Hepatocyte (in vitro differentiated cells): ENCODE measurements around the gene SLC23A3. TPM values are rescaled to one million over a fixed set of nuclear protein-coding genes. Genes with fewer than 3 reads are reported as not detected.

ENCODE experiments used
- DNase-seq: peaks from one replicate; pipeline ENCODE4 v3.0.0-alpha.2; 2016; ENCODE audit warnings: low spot score
- H2AFZ ChIP-seq: fragments of 200-600 bp; sonication (generic); 2 replicates; pipeline ENCODE4 v1.6.0; 2016; ENCODE audit warnings: antibody characterized with exemption, mild to moderate bottlenecking
- H3K27ac ChIP-seq: fragments of 200-600 bp; sonication (generic); 2 replicates; pipeline ENCODE4 v1.5.1; 2016; ENCODE audit warnings: mild to moderate bottlenecking
- H3K27me3 ChIP-seq: fragments of 200-600 bp; sonication (generic); 2 replicates; pipeline ENCODE4 v1.6.1; 2016
- H3K36me3 ChIP-seq: fragments of 200-600 bp; sonication (generic); replicated peaks from 2 replicates; pipeline ENCODE4 v1.5.1; 2016; ENCODE audit warnings: low read depth; ENCODE audit not compliant: insufficient read depth
- H3K4me1 ChIP-seq: fragments of 200-600 bp; sonication (generic); 2 replicates; pipeline ENCODE4 v1.5.1; 2016; ENCODE audit warnings: mild to moderate bottlenecking, moderate library complexity; ENCODE audit not compliant: insufficient read depth
- H3K4me2 ChIP-seq: fragments of 200-600 bp; sonication (generic); 2 replicates; pipeline ENCODE4 v1.6.0; 2016
- H3K4me3 ChIP-seq: fragments of 200-600 bp; sonication (generic); 2 replicates; pipeline ENCODE4 v1.5.1; 2016; ENCODE audit warnings: mild to moderate bottlenecking
- H3K79me2 ChIP-seq: fragments of 200-600 bp; sonication (generic); 2 replicates; pipeline ENCODE4 v1.6.0; 2017; ENCODE audit warnings: mild to moderate bottlenecking
- H3K9me2 ChIP-seq: fragments of 200-600 bp; sonication (generic); replicated peaks from 2 replicates; pipeline ENCODE4 v1.6.0; 2017; ENCODE audit warnings: mild to moderate bottlenecking; ENCODE audit not compliant: insufficient read depth
- H3K9me3 ChIP-seq: fragments of 200-600 bp; sonication (generic); 2 replicates; pipeline ENCODE4 v1.5.1; 2016; ENCODE audit warnings: low read depth, mild to moderate bottlenecking
- H4K20me1 ChIP-seq: fragments of 200-600 bp; sonication (generic); 2 replicates; pipeline ENCODE4 v1.6.0; 2016; ENCODE audit warnings: mild to moderate bottlenecking; ENCODE audit not compliant: insufficient read depth, poor library complexity, severe bottlenecking
- EZH2 ChIP-seq: fragments of 200-600 bp; sonication (generic); IDR thresholded peaks from 2 replicates; pipeline ENCODE4 v1.6.1; 2016; ENCODE audit warnings: antibody characterized with exemption, mild to moderate bottlenecking, borderline replicate concordance
- EZH2phosphoT487 ChIP-seq: fragments of 200-600 bp; sonication (generic); IDR thresholded peaks from one replicate; pipeline ENCODE4 v1.6.1; 2018; ENCODE audit warnings: antibody characterized with exemption, mild to moderate bottlenecking, low read depth, moderate library complexity; ENCODE audit not compliant: unreplicated experiment, severe bottlenecking
- WGBS: methylation state at CpG from one replicate; pipeline ENCODE4 v1.1.6; 2016; ENCODE audit warnings: low lambda C conversion rate; ENCODE audit errors: missing lambda C conversion rate; 5-methylcytosine and 5-hydroxymethylcytosine counted together
- polyA plus RNA-seq: library from polyadenylated mRNA; unstranded; fragments of >200 nt; fragmentation: Nextera tagmentation; extraction: Ambion mirVana; gene quantifications from 2 replicates; pipeline ENCODE4 v1.2.1, GENCODE V29; 2016
- total RNA-seq: library from RNA; depleted of rRNA; stranded (reverse); fragments of >200 nt; gene quantifications from 2 replicates; pipeline ENCODE4 v1.2.3, GENCODE V29; 2014
- TF ChIP-seq, protein P1 (sequence below): fragments of 200-600 bp; sonication (generic); IDR thresholded peaks from 2 replicates; pipeline ENCODE4 v1.5.1; 2016; ENCODE audit warnings: antibody characterized with exemption, mild to moderate bottlenecking; ENCODE audit not compliant: poor library complexity

SLC23A3 gene
- total and polyA plus RNA-seq, 2 experiments from 2014 or later, result 0.80 to 1.5 TPM

DNA sequence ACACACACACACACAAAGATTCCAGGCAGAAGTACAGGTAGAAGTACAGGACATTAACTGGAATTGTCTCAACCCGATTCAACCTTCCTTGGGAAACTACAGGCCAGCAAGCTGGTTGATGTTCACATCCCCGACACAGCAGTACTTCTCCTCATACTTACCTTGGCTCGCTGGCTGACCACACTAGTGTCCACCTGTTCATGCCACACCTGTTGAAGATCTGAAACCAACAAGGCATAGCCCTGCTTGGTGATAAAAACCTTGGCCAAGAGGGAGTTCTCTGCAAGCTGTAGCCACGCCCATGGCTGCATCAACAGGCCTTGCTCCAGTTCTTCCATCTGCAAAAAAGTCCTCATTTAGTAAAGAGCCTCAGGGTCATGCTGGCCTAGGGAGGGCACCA is 11.8 kb downstream of the SLC23A3 start:
- Histone ChIP-seq H3K27me3 (no peaks in the 10 kb centered on the region), H3K79me2 (peaks cover 10% of the 10 kb centered on the region), H2AFZ (no peak overlapping the region), H3K4me3 (no peak overlapping the region), H3K4me2 (no peak overlapping the region), H3K27ac (no peak overlapping the region), H3K9me2 (no peaks in the 10 kb centered on the region), H3K36me3 (no peaks in the 10 kb centered on the region), H4K20me1 (no peaks in the 10 kb centered on the region), H3K4me1 (peaks cover 3% of the 10 kb centered on the region), H3K9me3 (no peaks in the 10 kb centered on the region)
- WGBS, result 97% methylated on average over 4 of the region's 4 CpGs
- TF ChIP-seq EZH2 (no peak), EZH2phosphoT487 (no peak)
- TF ChIP-seq, protein P1, sequence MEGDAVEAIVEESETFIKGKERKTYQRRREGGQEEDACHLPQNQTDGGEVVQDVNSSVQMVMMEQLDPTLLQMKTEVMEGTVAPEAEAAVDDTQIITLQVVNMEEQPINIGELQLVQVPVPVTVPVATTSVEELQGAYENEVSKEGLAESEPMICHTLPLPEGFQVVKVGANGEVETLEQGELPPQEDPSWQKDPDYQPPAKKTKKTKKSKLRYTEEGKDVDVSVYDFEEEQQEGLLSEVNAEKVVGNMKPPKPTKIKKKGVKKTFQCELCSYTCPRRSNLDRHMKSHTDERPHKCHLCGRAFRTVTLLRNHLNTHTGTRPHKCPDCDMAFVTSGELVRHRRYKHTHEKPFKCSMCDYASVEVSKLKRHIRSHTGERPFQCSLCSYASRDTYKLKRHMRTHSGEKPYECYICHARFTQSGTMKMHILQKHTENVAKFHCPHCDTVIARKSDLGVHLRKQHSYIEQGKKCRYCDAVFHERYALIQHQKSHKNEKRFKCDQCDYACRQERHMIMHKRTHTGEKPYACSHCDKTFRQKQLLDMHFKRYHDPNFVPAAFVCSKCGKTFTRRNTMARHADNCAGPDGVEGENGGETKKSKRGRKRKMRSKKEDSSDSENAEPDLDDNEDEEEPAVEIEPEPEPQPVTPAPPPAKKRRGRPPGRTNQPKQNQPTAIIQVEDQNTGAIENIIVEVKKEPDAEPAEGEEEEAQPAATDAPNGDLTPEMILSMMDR, result no peak
- no peak for DNase-seq

DNA sequence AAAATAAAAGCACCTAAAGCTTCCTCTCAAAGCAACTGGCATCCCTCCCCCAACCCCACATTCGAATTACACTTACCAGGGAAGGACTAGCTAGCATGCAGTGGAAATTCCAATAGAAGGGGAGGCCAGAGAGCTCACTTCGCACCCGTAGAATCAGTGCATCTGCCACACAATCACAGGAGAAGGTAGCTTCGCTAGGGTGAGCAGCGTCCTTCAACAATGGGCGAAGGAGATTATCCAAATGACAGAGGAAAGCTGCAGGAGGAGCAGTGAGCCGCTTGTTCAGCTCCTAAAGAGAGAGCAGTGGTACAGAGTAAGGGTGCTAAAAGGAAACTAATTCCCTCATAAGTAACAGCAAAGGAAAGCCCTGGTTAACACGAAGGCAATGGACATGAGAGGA is 12.4 kb downstream of the SLC23A3 start:
- Histone ChIP-seq H3K4me2 (no peak overlapping the region), H3K27ac (no peak overlapping the region), H3K4me1 (peaks cover 3% of the 10 kb centered on the region), H3K79me2 (peaks cover 10% of the 10 kb centered on the region), H3K27me3 (no peaks in the 10 kb centered on the region), H2AFZ (no peak overlapping the region), H4K20me1 (no peaks in the 10 kb centered on the region), H3K36me3 (no peaks in the 10 kb centered on the region), H3K9me2 (no peaks in the 10 kb centered on the region), H3K9me3 (no peaks in the 10 kb centered on the region), H3K4me3 (no peak overlapping the region)
- no peak for DNase-seq
- WGBS, result 81% methylated on average over 8 of the region's 8 CpGs
- no peak for TF ChIP-seq EZH2
- TF ChIP-seq, protein P1, result no peak
- no peak for TF ChIP-seq EZH2phosphoT487

DNA sequence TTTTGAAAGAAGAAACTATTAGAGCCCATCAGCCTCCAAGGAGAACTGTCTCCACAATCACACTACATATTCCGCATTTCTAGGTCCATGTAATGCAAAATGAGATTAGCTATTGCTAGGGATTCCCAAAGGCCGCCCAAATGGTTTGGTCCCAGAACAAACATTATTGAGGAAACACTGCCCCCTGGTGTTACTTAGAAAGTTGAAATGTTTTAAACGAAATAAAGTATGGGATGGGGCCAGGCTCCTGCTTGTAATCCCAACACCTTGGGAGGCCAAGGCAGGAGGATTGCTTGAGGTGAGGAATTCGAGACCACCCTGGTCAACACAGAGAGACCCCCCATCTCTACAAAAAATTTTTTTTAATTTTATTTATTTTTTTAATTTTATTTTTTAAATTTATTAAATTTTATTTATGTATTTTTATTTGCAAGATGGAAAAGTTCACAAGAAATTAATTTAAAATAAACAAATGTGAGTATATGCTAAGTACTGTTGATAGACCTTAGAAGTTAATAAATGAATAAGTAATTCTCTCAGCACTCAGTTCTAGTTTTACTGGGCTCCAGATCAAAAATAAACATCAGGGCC is 14.7 kb downstream of the SLC23A3 start:
- no peak for TF ChIP-seq EZH2
- TF ChIP-seq, protein P1, result peak; percentile 79
- WGBS, result 14% methylated on average over 4 of the region's 4 CpGs
- peak; percentile 88 for DNase-seq

DNA sequence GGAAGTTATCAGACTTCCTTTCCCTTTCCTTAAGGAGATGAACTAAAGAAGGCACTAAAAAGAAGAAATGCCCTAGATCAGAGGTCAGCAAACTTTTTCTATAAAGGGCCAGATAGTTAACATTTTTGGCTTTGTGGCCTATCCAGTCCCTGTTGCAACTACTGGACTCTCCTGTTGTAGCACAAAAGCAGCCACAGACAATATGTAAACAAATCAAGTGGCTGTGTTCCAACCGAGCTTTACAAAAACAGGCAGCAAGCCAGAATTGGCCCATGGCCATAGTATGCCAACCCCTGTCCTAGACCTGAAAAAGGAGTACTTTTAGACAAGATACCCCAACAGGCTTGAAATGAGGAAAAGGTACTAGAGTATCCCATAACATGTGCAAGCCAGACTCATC is 20.2 kb downstream of the SLC23A3 start:
- H3K4me2 ChIP-seq, result no peak overlapping the region
- no peak for DNase-seq
- no peaks in the 10 kb centered on the region for H4K20me1 ChIP-seq
- no peak overlapping the region for H2AFZ ChIP-seq
- H3K79me2 ChIP-seq, result no peaks in the 10 kb centered on the region
- H3K36me3 ChIP-seq, result no peaks in the 10 kb centered on the region
- H3K9me3 ChIP-seq, result no peaks in the 10 kb centered on the region
- TF ChIP-seq EZH2phosphoT487 (no peak), EZH2 (no peak)
- TF ChIP-seq, protein P1, result no peak
- 32% methylated on average over 1 of the region's 1 CpG for WGBS
- H3K4me1 ChIP-seq, result peaks cover 4% of the 10 kb centered on the region
- no peaks in the 10 kb centered on the region for H3K9me2 ChIP-seq
- H3K27me3 ChIP-seq, result no peaks in the 10 kb centered on the region
- H3K27ac ChIP-seq, result no peak overlapping the region
- H3K4me3 ChIP-seq, result no peak overlapping the region

More for the DNA sequence above, 14.7 kb downstream of the SLC23A3 start:
- Histone ChIP-seq H3K9me3 (no peaks in the 10 kb centered on the region), H3K36me3 (no peaks in the 10 kb centered on the region), H3K27me3 (no peaks in the 10 kb centered on the region), H4K20me1 (no peaks in the 10 kb centered on the region), H2AFZ (no peak overlapping the region), H3K27ac (no peak overlapping the region), H3K4me1 (peaks cover 3% of the 10 kb centered on the region), H3K79me2 (peaks cover 10% of the 10 kb centered on the region), H3K4me3 (no peak overlapping the region), H3K9me2 (no peaks in the 10 kb centered on the region), H3K4me2 (no peak overlapping the region)
